Fibroblast of villous mesenchyme (primary cell): ENCODE results near the gene ABO. TPM values are rescaled to one million over a fixed set of nuclear protein-coding genes. Genes with fewer than 3 reads are reported as not detected.
"Not testable (repeated sequence)": the region's sequence is repeated elsewhere in the genome, so short reads cannot be mapped to it uniquely, and the experiment has no call there.

ENCODE experiments used
- DNase-seq: peaks from one replicate; pipeline ENCODE4 v3.0.0-alpha.2; 2010; ENCODE audit warnings: low read depth
- H3K4me3 ChIP-seq: 2 replicates; pipeline ENCODE4 v1.5.1; 2011; ENCODE audit warnings: low read depth, mild to moderate bottlenecking, low read length
- total RNA-seq: library from RNA; depleted of rRNA; stranded (reverse); fragments of >200 nt; gene quantifications from 2 replicates; pipeline ENCODE4 v1.2.3, GENCODE V29; 2012
- TF ChIP-seq, protein P1 (sequence below): IDR thresholded peaks from 2 replicates; pipeline ENCODE4 v1.5.1; 2012; ENCODE audit warnings: low read depth, mild to moderate bottlenecking, low read length; ENCODE audit not compliant: insufficient read depth

The ABO gene
- total RNA-seq, result not detected in 2 replicates

DNA sequence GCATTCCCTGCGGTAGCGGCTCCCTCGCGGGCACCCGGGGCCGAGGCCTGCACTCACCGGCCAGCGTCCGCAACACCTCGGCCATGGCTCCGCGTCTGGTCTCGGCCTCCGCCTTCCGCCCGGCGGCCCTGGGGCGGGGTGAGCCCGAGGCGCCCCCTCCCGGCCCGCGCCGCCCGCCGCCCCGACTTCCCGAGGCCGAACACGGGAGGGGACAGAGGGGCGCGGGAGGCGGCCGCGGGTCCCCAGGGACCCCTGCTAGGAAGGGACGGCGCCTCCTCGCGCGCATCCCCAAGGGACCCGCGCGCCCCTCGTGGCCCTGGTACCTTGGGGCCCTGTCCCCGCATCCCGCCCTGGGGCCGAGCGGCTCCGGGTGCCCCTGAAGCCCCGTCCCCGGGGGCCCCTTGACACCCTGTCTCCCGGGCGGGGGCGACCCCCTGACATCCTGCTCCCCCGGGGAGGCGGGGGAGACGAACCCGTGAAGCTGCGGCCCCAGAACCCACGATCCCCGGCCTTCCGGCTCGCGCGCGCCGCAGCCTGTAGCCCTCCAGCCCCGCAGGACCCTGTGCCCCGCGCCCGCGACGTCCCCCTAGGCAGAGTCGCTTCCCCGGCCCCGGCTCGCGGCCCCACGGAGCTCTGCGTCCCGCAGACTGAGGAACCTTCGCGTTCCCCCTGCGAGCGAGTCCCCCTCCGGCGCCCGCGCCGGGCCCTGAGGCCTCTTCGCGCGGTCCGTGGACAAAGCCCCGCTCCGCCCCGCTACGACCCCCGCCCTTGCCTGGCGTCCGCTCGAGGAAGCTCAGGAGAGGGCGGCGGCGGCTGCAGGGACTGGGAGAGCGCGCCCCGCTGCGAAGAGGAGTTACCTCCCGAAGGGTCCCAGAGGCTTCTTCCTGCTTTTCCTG is at the start of gene ABO:
Gene ABO (minus strand): TSS at position 97 of the 896 bp plus-strand sequence.
- no peak within 1 kb of the TSS for H3K4me3 ChIP-seq
- TF ChIP-seq, protein P1, sequence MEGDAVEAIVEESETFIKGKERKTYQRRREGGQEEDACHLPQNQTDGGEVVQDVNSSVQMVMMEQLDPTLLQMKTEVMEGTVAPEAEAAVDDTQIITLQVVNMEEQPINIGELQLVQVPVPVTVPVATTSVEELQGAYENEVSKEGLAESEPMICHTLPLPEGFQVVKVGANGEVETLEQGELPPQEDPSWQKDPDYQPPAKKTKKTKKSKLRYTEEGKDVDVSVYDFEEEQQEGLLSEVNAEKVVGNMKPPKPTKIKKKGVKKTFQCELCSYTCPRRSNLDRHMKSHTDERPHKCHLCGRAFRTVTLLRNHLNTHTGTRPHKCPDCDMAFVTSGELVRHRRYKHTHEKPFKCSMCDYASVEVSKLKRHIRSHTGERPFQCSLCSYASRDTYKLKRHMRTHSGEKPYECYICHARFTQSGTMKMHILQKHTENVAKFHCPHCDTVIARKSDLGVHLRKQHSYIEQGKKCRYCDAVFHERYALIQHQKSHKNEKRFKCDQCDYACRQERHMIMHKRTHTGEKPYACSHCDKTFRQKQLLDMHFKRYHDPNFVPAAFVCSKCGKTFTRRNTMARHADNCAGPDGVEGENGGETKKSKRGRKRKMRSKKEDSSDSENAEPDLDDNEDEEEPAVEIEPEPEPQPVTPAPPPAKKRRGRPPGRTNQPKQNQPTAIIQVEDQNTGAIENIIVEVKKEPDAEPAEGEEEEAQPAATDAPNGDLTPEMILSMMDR, result no peak
- DNase-seq, result no peak

DNA sequence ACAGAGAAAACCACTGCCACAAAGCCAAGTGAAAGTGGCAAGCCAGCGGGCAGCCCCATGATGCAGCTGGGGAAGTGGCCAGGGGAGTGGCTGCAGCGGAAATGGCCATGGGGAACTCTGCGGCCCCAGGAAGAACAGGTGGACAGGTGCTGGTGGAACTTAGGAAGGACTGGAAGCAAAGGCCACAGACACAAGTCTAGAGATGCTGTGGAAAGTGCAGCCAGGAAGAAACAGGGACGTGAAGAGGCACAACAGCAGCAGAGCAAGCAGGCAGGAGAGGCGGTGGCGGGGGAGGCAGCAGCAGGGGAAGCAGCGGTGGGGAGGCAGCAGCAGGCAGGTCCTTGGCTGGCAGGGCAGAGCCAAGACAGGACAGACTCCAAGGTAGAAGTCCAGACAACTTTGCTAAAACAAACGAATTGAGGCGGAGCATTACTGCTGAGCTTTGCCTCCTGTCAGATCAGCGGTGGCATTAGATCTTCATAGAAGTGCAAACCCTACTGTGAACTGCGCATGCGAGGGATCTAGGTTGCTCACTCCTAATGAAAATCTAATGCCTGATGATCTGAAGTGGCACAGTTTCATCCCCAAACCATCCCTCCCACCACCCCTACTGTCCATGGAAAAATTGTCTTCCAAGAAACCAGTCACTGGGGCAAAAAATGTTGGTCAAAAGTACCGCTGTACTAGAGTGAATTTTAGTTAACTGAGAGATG is 49.1 kb upstream of the ABO start:
- H3K4me3 ChIP-seq, result no peak overlapping the region
- TF ChIP-seq, protein P1, result no peak
- no peak for DNase-seq

DNA sequence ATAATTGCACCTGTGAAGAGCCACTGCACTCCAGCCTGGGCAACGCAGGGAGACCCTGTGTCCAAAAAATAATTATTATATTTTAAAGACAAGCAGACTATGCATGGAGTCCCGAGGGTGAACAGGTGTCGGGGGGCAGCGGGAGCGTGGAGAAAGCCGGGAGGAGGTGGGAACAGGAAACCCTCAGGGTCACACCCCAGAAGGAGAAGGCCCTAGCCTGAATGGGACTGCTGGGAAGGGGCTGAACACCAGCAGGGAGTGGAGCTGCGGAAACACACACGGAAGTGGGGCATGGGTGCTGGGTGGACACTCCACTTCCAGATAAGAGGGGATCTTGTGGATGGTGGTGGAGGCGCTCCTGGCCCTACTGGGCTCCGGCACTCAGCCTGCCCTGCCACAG is 48.2 kb upstream of the ABO start:
- no peak overlapping the region for H3K4me3 ChIP-seq
- no peak for DNase-seq
- TF ChIP-seq, protein P1, result no peak

DNA sequence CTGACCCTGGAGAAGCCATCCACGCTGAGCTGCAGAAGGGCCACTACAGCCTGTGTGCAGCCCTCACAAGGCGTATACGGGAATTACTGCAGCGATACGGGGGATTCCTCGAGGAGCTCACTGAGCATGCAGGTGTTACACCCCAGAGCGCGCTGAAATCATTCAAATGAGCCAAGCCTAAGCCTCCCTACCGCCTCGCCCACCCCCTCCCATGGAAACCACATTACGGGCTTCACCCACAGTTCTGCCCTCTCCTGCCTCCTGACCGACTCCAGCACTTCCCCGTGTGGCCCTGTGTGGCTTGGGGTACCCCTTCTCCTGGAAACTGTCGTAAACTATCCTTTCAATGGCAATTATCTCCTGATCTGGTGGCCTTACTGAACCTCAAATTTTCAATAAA is 47.7 kb upstream of the ABO start:
- DNase-seq, result no peak
- H3K4me3 ChIP-seq, result no peak overlapping the region
- TF ChIP-seq, protein P1, result no peak

DNA sequence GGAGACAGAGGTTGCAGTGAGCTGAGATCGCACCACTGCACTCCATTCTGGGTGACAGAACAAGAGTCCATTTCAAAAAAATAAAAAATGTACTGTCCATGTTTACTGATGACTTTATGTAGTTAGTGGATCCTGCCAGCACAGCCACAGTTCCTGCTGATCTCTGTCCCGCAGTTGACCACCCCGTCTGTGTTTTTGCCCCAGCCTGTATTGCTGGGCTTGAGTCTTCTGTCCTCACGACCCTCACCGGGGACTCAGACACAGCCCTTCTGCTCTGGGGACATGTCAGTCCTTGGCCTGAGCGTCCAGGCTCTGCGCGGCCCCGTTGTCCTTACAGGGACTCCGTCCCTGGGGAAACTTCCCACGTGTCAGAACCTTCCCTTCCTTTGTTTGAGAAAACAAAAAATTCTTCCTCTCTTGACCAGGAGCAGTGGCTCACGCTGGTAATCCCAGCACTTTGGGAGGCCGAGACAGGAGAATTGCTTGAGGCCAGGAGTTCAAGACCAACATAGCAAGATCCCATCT is 46.5 kb upstream of the ABO start:
- no peak overlapping the region for H3K4me3 ChIP-seq
- TF ChIP-seq, protein P1, result no peak
- no peak for DNase-seq

DNA sequence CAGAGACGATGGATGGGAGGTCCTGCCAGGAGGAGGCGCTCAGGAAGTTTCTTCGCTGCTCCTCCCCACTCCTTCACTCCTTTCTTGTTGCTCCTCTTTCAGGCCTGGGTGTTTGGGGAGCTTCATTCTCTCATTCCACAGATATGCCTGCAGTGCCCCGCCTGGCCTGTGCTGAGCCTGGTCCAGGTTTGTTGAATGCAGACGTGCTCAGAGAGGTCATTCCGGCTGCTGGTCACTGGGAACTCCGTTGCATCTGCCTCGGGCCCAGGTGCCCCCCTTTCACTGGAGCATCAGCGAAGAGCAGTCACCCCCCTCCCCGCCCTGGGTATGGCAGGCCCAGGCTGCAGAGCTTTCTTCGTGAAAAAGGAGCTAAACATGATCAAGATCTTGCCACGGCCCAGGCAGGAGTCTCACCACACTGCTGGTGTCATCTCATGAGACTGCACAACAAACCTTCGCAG is 45.5 kb upstream of the ABO start:
- TF ChIP-seq, protein P1, result no peak
- no peak for DNase-seq
- no peak overlapping the region for H3K4me3 ChIP-seq

DNA sequence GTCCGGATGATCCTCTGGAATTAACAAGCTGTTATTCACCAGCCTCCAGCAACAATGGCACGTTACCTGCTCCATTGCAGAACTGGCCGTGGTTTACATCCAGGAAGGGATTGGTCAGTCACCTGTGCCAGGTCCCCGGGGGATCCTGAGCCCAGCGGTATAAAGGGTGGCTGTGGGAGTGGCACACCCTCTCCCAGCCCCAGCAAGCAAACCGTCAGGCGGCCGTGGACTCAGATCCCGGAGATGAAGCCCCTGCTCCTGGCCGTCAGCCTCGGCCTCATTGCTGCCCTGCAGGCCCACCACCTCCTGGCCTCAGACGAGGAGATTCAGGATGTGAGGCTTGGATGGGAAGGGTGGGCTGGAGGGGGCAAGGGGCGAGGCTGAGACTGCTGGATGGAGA is 42.5 kb upstream of the ABO start:
- not testable (repeated sequence) for DNase-seq, H3K4me3 ChIP-seq
